GM19372 (cell line): Measurements from ENCODE around the gene EXOC3.
"Not testable (repeated sequence)": the region's sequence is repeated elsewhere in the genome, so short reads cannot be mapped to it uniquely, and the experiment has no call there.

Source experiments
- ATAC-seq: cut with Tn5 transposase; IDR thresholded peaks from one replicate; pipeline ENCODE4 v1.9.1; 2021; ENCODE audit warnings: mild to moderate bottlenecking, low read depth, moderate library complexity; ENCODE audit not compliant: unreplicated experiment

The EXOC3 gene

GRCh38 chr5:470961-471749, 28.2 kb downstream of the EXOC3 start:
- no peak for ATAC-seq

DNA sequence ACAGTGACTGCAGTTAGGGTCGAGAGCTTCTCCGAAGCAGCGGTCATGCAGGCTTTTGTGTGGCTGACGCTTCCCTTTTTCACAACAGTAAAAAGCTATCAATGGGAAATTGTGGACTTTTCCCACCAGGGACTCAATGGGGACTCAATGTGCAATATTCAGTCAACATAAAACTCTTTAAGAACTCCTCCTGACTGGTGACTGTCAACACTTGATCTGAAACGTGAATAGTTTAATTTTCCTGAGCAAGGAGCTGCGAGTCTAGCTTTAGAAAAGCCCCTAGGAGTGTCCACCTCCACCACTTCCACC, 28.7 kb downstream of the EXOC3 start:
- ATAC-seq: no peak

DNA sequence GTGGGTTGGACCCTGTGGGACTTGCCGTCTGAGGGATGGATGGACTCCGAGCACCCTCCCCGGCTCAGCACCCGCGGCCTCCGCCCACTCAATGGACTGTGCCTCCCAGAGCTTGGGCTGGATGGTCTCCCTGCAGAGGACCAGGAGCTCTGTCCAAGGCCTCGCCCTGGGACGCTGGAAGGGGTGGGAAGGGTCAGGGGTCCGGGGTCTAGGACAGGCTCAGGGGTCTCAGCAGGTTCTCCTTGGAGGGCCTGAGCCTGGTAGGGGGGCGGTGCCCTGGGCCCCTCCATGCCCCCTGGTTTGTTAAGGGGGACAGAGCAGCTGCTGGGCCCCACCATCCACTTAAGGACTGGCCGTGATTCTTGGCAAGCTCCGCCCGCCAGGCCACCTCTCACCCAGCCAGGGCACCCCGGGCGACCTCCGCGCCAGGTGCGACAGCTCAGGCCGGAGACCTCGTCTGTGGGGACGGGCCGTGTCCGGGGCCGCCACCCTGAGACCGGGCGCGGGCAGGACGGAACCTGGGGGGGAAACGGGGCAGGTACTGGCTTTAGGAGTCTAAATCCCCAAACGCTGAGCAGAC, 29.2 kb downstream of the EXOC3 start:
- peak; percentile 7 for ATAC-seq

DNA sequence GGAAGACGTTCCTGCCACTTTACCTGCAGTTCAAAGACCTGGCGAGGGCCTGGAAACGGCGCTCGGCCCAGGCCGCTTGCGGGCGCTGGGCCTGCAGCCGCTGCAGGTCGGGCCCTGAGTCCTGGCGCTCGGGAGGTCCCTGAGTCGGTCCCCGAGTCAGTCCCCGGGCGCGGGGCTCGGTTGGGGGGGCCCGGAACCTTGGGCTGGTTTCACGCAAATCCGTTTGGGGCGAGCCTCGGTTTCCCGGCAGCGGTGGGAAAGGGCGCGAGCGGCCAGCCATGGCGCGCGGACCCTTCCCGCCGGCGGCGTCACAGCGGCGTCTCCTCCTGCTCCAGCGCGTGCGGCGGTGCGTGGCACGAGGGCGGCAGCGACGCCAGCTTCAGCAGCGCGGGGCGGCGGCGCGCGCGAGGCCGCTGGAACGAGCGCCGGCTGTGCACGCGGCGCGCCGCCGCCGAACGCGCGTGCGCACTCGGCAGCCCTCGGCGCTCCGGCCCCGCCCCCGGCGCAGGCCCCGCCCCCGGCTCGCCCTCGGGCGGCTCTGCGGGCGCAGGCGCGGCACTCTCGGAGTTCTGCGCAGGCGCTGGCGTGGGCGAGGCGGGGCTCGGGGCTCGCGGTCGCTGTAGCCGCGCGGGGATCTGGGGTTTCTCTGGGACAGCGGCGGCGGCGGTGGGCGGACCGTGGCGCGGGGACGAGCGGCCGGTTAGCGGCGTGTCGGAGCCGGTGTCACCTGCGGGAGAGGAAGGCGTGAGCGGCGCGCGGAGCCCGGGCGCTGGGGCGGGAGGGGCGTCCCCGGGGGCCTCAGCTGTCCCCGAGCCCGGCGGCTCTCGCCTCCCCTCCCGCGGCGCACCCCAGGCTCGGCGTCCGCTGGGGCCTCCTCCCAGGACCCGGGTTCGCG, 29.9 kb downstream of the EXOC3 start:
- peak; percentile 66 for ATAC-seq

GRCh38 chr5:473551-474192, 30.7 kb downstream of the EXOC3 start:
- peak; percentile 18 for ATAC-seq

- not testable (repeated sequence) for ATAC-seq
Measured at GRCh38 chr5:474232-474839, 31.4 kb downstream of the EXOC3 start.

GRCh38 chr5:474840-475661, 32.1 kb downstream of the EXOC3 start:
- no peak for ATAC-seq

- no peak for ATAC-seq
Measured at GRCh38 chr5:475704-476101, 32.7 kb downstream of the EXOC3 start.

DNA sequence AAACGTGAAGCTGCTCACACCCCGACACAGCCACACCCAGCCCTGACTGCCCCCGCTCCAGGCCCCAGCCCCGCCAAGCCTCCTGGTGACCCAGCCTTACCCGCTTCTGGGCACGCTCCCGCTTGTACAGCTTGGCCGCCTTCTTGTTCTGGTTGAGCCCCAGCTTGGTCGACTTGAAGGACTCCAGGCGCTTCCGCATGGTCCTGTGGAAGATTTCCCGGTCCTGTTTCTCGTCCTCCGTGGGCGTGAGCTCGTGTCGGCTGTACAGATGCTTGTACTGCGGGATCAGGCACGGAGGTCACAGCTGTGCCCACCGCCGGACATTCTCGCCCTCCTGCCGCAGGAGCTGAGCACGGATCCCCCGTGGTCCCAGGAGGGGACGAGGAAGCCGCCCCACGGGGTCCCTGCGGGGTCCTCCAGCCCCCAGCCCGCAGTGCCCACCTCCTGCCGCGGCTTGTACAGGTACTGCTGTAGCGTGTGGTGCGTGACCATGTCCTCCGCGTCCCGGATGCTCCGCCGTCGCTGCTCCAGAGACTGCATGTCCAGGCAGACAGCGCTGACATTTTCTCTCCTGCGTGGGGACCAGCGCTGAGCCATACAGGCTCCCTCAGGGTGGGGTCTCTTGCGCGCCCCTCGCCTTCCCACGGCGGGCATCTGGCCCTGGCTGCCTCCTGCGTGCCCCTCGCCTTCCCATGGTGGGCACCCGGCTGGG, 33.3 kb downstream of the EXOC3 start:
- ATAC-seq: no peak

- no peak for ATAC-seq
Measured at GRCh38 chr5:476814-477175, 33.8 kb downstream of the EXOC3 start.

- no peak for ATAC-seq
Measured at GRCh38 chr5:477247-477646, 34.3 kb downstream of the EXOC3 start.

GRCh38 chr5:477871-478270, 34.9 kb downstream of the EXOC3 start:
- no peak for ATAC-seq

- ATAC-seq: no peak
Measured at GRCh38 chr5:478369-478981, 35.5 kb downstream of the EXOC3 start.

GRCh38 chr5:478982-479535, 36.1 kb downstream of the EXOC3 start:
- ATAC-seq: no peak

DNA sequence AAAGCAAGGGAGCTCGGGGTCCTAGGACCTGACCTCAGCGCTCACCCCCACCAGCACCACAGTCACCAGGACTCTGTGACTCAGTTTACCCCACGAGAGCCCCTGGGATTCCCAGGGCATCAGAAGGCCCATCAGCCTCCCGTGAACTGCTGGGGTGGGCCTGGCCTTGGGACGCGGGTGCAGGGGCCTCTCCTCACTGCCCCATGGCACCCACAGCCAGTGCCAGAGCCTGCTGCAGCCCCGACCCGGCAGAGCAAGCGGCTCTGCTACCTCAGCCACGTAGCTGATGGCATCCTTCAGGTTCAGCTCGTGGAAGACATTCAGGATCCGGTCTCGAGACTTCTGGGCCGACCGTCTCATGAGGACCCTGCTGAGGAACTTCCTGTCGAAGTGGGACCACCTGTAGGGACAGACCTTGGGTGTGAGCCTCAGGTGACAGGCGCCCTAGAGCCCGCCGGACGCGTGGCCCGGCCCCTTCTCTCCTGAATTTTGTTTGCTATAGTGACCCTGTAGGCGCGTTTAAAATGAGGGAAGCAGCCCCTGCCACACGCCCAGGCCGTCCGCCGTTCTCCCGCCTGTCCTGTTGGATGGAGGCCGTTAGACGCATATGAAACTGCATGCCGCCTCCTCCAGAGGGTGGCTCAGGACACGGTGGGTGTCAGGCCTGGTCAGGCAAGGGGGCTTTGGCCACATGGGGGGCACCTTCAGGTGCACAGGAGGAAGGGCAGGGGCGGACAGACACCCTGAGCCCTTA, 36.8 kb downstream of the EXOC3 start:
- ATAC-seq: no peak

DNA sequence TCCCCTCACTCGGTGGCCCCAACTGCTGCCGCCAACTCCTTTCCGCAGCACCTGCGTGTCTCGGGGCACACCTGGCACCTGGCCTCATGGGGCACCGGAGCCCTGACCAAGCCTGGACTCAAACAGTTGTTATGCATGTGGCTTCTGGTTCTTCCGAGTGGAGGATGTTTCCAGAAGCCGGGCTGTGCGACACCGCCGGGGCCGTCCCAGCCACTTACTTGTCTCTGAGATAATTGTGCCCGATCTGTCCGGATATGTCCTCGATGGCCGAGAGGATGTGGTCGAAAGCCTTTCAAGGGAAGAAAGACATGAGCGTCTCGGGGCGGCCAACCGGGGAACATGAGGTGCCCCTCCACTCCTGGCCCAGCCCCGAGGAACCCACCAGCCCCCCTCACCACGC, 38.4 kb downstream of the EXOC3 start:
- ATAC-seq: no peak

GRCh38 chr5:482021-482420, 39.0 kb downstream of the EXOC3 start:
- ATAC-seq: no peak

GRCh38 chr5:482506-482905, 39.5 kb downstream of the EXOC3 start:
- no peak for ATAC-seq
